Right cardiac atrium (tissue), 5 donors: Measurements from ENCODE around the gene HS6ST3. TPM values are rescaled to one million over a fixed set of nuclear protein-coding genes. Genes with fewer than 3 reads are reported as not detected.

Experiments
- ATAC-seq, 2 donors: fragments of 200-7000 bp; cut with Tn5 transposase; one replicate each; pipeline versions ENCODE4 v1.8.0 to v1.9.1; 2020; ENCODE audit warnings: moderate library complexity in 2 of 2, mild to moderate bottlenecking in 1 of 2
- DNase-seq, 3 donors: peaks; one replicate each; pipeline ENCODE4 v3.0.0-alpha.2; 2020
- H3K27ac ChIP-seq: one replicate; pipeline ENCODE4 v1.5.1; 2013; ENCODE audit warnings: mild to moderate bottlenecking, low read length, control low read depth, moderate library complexity
- H3K27me3 ChIP-seq: one replicate; pipeline ENCODE4 v1.6.1; 2013; ENCODE audit not compliant: control insufficient read depth, insufficient read depth
- H3K4me1 ChIP-seq: one replicate; pipeline ENCODE4 v1.6.1; 2013; ENCODE audit warnings: low read length; ENCODE audit not compliant: control insufficient read depth, insufficient read depth
- H3K4me3 ChIP-seq: one replicate; pipeline ENCODE4 v1.5.1; 2013; ENCODE audit warnings: low read length, control low read depth
- H3K9me3 ChIP-seq: one replicate; pipeline ENCODE4 v1.6.1; 2013; ENCODE audit warnings: low read length; ENCODE audit not compliant: control insufficient read depth
- WGBS: extraction: QIAGEN DNeasy Blood & Tissue Kit; methylation state at CpG from one replicate; pipeline ENCODE4 v1.1.7; 2013; 5-methylcytosine and 5-hydroxymethylcytosine counted together
- intact Hi-C, 4 donors: fragments of 100-400 bp; cut with DNase I; formaldehyde crosslinking; loops; one replicate each; pipeline versions ENCODE4 v1.11.0 to v1.14.0; 2022 to 2023
- polyA plus RNA-seq: library from polyadenylated mRNA; stranded (reverse); fragments of 200-250 nt; gene quantifications from one replicate; pipeline ENCODE4 v1.2.3, GENCODE V29; 2013
- total RNA-seq, 4 donors: library from RNA; stranded (reverse); fragmentation: NEBNext Ultra II Directional; extraction: Animal tissue kit (Norgen Biotek cat#: 25700); gene quantifications; one replicate each; pipeline ENCODE4 v1.2.1, GENCODE V29; 2021
- donor health status: healthy with polysubstance abuse.
- donor health status: DM: no; HTN: yes; CAD: no.
- donor health status: DM: no; HTN: no; CAD: no.
- donor health status: DM: no; HTN: yes; CAD: no; lungs with severe emphysema.
- donor health status: DM: yes; HTN: yes; CAD: no.

Gene HS6ST3
- total and polyA plus RNA-seq, 5 donors, result 0.64 to 1.3 (median 0.79) TPM

- H3K9me3 ChIP-seq, result no peaks in the 10 kb centered on the region
- no peak for DNase-seq
- WGBS, result 49% methylated on average over 4 of the region's 4 CpGs
- H3K4me3 ChIP-seq, result no peak overlapping the region
- ATAC-seq, result no peak
- no peaks in the 10 kb centered on the region for H3K4me1 ChIP-seq
- H3K27ac ChIP-seq, result no peak overlapping the region
- H3K27me3 ChIP-seq, result no peaks in the 10 kb centered on the region
- intact Hi-C loops, result no loop called here
Measured at GRCh38 chr13:96398486-96398885, 308.6 kb downstream of the HS6ST3 start.

GRCh38 chr13:96403241-96403640 lies 313.3 kb downstream of the HS6ST3 start:
- Histone ChIP-seq H3K27me3 (no peaks in the 10 kb centered on the region), H3K27ac (no peak overlapping the region), H3K4me1 (no peaks in the 10 kb centered on the region), H3K4me3 (no peak overlapping the region), H3K9me3 (no peaks in the 10 kb centered on the region)
- DNase-seq (no peak), ATAC-seq (no peak)
- whole genome bisulfite sequencing, result 74% methylated on average over 1 of the region's 1 CpG
- intact Hi-C loops, result no loop called here

- WGBS, result 86% methylated on average over 2 of the region's 2 CpGs
Measured at GRCh38 chr13:96403651-96404050, 313.7 kb downstream of the HS6ST3 start.

GRCh38 chr13:96415831-96416385 lies 326.0 kb downstream of the HS6ST3 start:
- no peaks in the 10 kb centered on the region for H3K4me1 ChIP-seq
- H3K27me3 ChIP-seq, result no peaks in the 10 kb centered on the region
- intact Hi-C loops, result no loop called here
- no peak overlapping the region for H3K27ac ChIP-seq
- H3K9me3 ChIP-seq, result no peaks in the 10 kb centered on the region
- 35% methylated on average over 1 of the region's 1 CpG for WGBS
- H3K4me3 ChIP-seq, result no peak overlapping the region
- DNase-seq (no peak), ATAC-seq (no peak)

More at GRCh38 chr13:96403651-96404050, 313.7 kb downstream of the HS6ST3 start:
- Histone ChIP-seq H3K9me3 (no peaks in the 10 kb centered on the region), H3K4me3 (no peak overlapping the region), H3K27me3 (no peaks in the 10 kb centered on the region), H3K27ac (no peak overlapping the region), H3K4me1 (no peaks in the 10 kb centered on the region)
- ATAC-seq, result no peak
- intact Hi-C loops, result no loop called here
- DNase-seq, result no peak

GRCh38 chr13:96417939-96418685 lies 328.2 kb downstream of the HS6ST3 start:
- intact Hi-C loops, result no loop called here
- DNase-seq, result no peak
- Histone ChIP-seq H3K27ac (no peak overlapping the region), H3K4me1 (no peaks in the 10 kb centered on the region), H3K27me3 (no peaks in the 10 kb centered on the region), H3K9me3 (no peaks in the 10 kb centered on the region), H3K4me3 (no peak overlapping the region)
- ATAC-seq, result no peak
- WGBS, result 73% methylated on average over 6 of the region's 6 CpGs

GRCh38 chr13:96421314-96421713 lies 331.4 kb downstream of the HS6ST3 start:
- no peaks in the 10 kb centered on the region for H3K9me3 ChIP-seq
- H3K4me3 ChIP-seq, result no peak overlapping the region
- ATAC-seq (no peak), DNase-seq (no peak)
- no peak overlapping the region for H3K27ac ChIP-seq
- intact Hi-C loops, result no loop called here
- no peaks in the 10 kb centered on the region for H3K4me1 ChIP-seq
- H3K27me3 ChIP-seq, result no peaks in the 10 kb centered on the region

- peak in 1 of 2 donors; percentile 74 for ATAC-seq
- intact Hi-C loops, result no loop called here
- no peaks in the 10 kb centered on the region for H3K27me3 ChIP-seq
- no peak overlapping the region for H3K27ac ChIP-seq
- 52% methylated on average over 4 of the region's 4 CpGs for WGBS
- no peaks in the 10 kb centered on the region for H3K4me1 ChIP-seq
- no peak for DNase-seq
- no peak overlapping the region for H3K4me3 ChIP-seq
- no peaks in the 10 kb centered on the region for H3K9me3 ChIP-seq
Measured at GRCh38 chr13:96422002-96422401, 332.1 kb downstream of the HS6ST3 start.

- DNase-seq (no peak), ATAC-seq (no peak)
- Histone ChIP-seq H3K27me3 (no peaks in the 10 kb centered on the region), H3K4me1 (no peaks in the 10 kb centered on the region), H3K27ac (no peak overlapping the region), H3K4me3 (no peak overlapping the region), H3K9me3 (no peaks in the 10 kb centered on the region)
- intact Hi-C loops, result no loop called here
- WGBS, result 80% methylated on average over 3 of the region's 3 CpGs
Measured at GRCh38 chr13:96426167-96426566, 336.3 kb downstream of the HS6ST3 start.

- H3K9me3 ChIP-seq, result no peaks in the 10 kb centered on the region
- H3K27me3 ChIP-seq, result no peaks in the 10 kb centered on the region
- WGBS, result 62% methylated on average over 5 of the region's 5 CpGs
- ATAC-seq (no peak), DNase-seq (no peak)
- H3K4me3 ChIP-seq, result no peak overlapping the region
- H3K27ac ChIP-seq, result no peak overlapping the region
- no peaks in the 10 kb centered on the region for H3K4me1 ChIP-seq
- intact Hi-C loops, result no loop called here
Measured at GRCh38 chr13:96428911-96429310, 339.0 kb downstream of the HS6ST3 start.

- no peak overlapping the region for H3K4me3 ChIP-seq
- no peaks in the 10 kb centered on the region for H3K27me3 ChIP-seq
- H3K4me1 ChIP-seq, result no peaks in the 10 kb centered on the region
- DNase-seq (no peak), ATAC-seq (no peak)
- intact Hi-C loops, result no loop called here
- WGBS, result 69% methylated on average over 5 of the region's 5 CpGs
- H3K9me3 ChIP-seq, result no peaks in the 10 kb centered on the region
- H3K27ac ChIP-seq, result no peak overlapping the region
Measured at GRCh38 chr13:96431044-96431581, 341.2 kb downstream of the HS6ST3 start.

GRCh38 chr13:96444676-96445075 lies 354.8 kb downstream of the HS6ST3 start:
- intact Hi-C loops, result no loop called here
- Histone ChIP-seq H3K4me1 (no peaks in the 10 kb centered on the region), H3K27ac (no peak overlapping the region), H3K4me3 (no peak overlapping the region), H3K9me3 (no peaks in the 10 kb centered on the region), H3K27me3 (no peaks in the 10 kb centered on the region)
- ATAC-seq (no peak), DNase-seq (no peak)
- 57% methylated on average over 3 of the region's 3 CpGs for WGBS
